ENCODE data around the gene ABCB9. TPM values are rescaled to one million over a fixed set of nuclear protein-coding genes. Genes with fewer than 3 reads are reported as not detected.
"Not testable (repeated sequence)": the region's sequence is repeated elsewhere in the genome, so short reads cannot be mapped to it uniquely, and the experiment has no call there.

ABCB9 gene
- total RNA-seq, 3 donors from 2014 or later = 0.96 to 8.6 (median 6.2) TPM

DNA sequence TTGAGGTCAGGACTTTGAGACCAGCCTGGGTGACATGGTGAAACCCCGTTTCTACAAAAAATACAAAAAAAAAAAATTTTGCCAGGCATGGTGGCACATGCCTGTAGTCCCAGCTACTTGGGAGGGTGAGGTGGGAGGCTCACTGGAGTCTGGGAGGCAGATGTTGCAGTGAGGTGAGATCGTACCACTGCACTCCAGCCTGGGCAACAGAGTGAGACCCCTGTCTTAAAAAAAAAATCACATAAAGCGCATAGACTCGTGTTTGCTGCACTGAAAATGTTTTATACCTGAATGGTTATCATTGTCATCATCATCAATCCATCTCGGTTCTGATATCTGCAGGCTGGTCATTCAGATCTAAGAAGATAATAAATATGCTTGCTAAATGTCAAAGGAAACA, 45.6 kb downstream of the ABCB9 start:
- no peaks in the 10 kb centered on the region for H3K36me3 ChIP-seq
- TF ChIP-seq POLR2AphosphoS5 (IDR thresholded peaks at IDR 0.05) (no peak), POLR2A (IDR thresholded peaks at IDR 0.05) (no peak)
- TF ChIP-seq, protein P1, sequence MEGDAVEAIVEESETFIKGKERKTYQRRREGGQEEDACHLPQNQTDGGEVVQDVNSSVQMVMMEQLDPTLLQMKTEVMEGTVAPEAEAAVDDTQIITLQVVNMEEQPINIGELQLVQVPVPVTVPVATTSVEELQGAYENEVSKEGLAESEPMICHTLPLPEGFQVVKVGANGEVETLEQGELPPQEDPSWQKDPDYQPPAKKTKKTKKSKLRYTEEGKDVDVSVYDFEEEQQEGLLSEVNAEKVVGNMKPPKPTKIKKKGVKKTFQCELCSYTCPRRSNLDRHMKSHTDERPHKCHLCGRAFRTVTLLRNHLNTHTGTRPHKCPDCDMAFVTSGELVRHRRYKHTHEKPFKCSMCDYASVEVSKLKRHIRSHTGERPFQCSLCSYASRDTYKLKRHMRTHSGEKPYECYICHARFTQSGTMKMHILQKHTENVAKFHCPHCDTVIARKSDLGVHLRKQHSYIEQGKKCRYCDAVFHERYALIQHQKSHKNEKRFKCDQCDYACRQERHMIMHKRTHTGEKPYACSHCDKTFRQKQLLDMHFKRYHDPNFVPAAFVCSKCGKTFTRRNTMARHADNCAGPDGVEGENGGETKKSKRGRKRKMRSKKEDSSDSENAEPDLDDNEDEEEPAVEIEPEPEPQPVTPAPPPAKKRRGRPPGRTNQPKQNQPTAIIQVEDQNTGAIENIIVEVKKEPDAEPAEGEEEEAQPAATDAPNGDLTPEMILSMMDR (IDR thresholded peaks at IDR 0.05) = no peak
- no peaks in the 10 kb centered on the region for H3K27me3 ChIP-seq
- DNase-seq (ENCODE audit: low spot score in 2 of 2) = no peak
- intact Hi-C loops (cut with DNase I; ENCODE audit: low total_unique reads) = no loop called here
- H3K27ac ChIP-seq = no peak overlapping the region
- no peaks in the 10 kb centered on the region for H3K9me3 ChIP-seq
- no peak overlapping the region for H3K4me3 ChIP-seq
- H3K4me1 ChIP-seq = peaks cover 0 to 7% of the 10 kb centered on the region in 2 donors

GRCh38 chr12:122918827-122919226, 47.4 kb downstream of the ABCB9 start:
- Histone ChIP-seq H3K4me1 (peaks cover 0 to 7% of the 10 kb centered on the region in 2 donors), H3K4me3 (no peak overlapping the region), H3K9me3 (no peaks in the 10 kb centered on the region), H3K27ac (no peak overlapping the region), H3K36me3 (no peaks in the 10 kb centered on the region), H3K27me3 (no peaks in the 10 kb centered on the region)
- intact Hi-C loops (cut with DNase I; ENCODE audit: low total_unique reads) = no loop called here
- TF ChIP-seq, protein P1 (IDR thresholded peaks at IDR 0.05) = no peak
- TF ChIP-seq POLR2AphosphoS5 (IDR thresholded peaks at IDR 0.05) = no peak
- TF ChIP-seq POLR2A (IDR thresholded peaks at IDR 0.05) = no peak
- no peak for DNase-seq (ENCODE audit: low spot score in 2 of 2)

DNA sequence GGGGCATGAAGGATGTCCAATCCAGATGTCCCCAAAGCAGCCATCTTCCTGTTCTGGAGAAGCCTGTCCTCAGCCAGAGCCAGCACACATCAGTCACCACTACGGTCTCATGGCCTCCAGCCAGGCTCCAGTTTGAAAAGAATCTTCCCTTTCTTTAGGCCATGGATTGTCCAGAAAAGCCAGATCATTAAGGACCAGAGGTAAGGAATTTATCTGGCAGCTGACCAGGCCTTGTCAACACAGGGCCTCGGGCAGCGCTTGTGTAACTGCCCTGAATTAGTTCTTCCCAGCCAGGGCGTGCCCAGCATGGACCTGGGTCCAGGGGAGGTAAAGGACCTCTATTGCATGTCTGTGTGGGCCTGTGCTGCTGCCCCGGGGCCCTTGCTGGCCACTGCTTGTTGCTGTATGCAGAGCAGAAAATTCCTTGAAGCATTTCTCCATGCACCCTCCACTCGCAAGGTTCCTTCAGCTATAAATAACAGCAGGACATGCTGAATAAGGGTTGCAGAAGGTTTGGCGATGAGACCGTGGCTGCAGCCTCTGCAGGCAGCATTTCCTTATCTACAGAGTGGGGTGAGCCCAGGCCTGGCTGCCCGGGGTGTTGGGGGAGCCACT, 48.6 kb downstream of the ABCB9 start:
- H3K4me1 ChIP-seq = peaks cover 0 to 7% of the 10 kb centered on the region in 2 donors
- no peaks in the 10 kb centered on the region for H3K27me3 ChIP-seq
- peak; percentile 56 to 61 (median 61) for TF ChIP-seq POLR2AphosphoS5 (IDR thresholded peaks at IDR 0.05)
- TF ChIP-seq, protein P1 (IDR thresholded peaks at IDR 0.05) = no peak
- H3K9me3 ChIP-seq = no peaks in the 10 kb centered on the region
- DNase-seq (ENCODE audit: low spot score in 2 of 2) = peak; percentile 77 to 86
- no peaks in the 10 kb centered on the region for H3K36me3 ChIP-seq
- H3K27ac ChIP-seq = peak overlapping the region; percentile 41 to 74
- intact Hi-C loops (cut with DNase I; ENCODE audit: low total_unique reads) = no loop called here
- no peak overlapping the region for H3K4me3 ChIP-seq

DNA sequence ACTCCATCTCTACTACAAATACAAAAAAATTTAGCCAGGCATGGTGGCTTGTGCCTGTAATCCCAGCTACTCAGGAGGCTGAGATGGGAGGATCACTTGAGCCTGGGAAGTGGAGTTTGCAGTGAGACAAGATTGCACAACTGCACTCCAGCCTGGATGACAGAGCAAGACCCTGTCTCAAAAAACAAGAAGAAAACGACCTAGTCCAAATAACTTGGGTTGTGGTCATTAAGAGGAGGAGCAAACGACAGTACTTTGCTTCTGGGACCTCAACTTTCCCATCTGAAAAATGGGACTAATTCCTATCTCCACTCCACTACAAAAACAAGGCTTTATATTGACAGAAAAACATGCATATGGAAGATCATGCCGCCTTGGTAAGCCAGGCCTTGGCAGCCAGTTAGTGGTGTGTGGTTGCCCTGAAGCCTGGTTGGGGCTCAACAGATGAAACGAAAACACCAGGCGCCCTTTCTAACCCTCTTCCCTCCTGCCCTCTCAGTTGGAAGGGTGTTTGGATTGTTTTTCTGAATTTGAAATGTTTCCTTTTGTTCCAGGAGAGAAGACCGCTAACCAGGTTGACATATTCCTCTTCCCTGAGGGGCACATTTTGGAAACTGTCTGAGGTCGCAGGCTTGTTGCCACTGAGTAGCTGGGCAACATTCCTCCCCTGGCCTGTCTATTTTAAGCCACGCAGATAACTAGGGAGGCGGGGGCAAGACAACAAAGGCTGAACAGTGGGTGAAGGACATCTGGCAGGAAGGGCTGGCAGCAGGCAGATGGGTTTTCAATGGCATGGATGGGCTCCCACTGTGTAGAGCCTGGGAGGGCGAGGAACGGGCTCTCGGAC, 56.6 kb downstream of the ABCB9 start:
- no peaks in the 10 kb centered on the region for H3K27me3 ChIP-seq
- H3K27ac ChIP-seq = peak overlapping the region; percentile 70 to 77
- TF ChIP-seq POLR2A (IDR thresholded peaks at IDR 0.05) (no peak), POLR2AphosphoS5 (IDR thresholded peaks at IDR 0.05) (no peak)
- TF ChIP-seq, protein P1 (IDR thresholded peaks at IDR 0.05) = no peak
- no peaks in the 10 kb centered on the region for H3K9me3 ChIP-seq
- peak in 1 of 2 donors; percentile 76 for DNase-seq (ENCODE audit: low spot score in 2 of 2)
- no peaks in the 10 kb centered on the region for H3K4me1 ChIP-seq
- H3K36me3 ChIP-seq = no peaks in the 10 kb centered on the region
- intact Hi-C loops (cut with DNase I; ENCODE audit: low total_unique reads) = no loop called here
- H3K4me3 ChIP-seq = no peak overlapping the region

GRCh38 chr12:122908915-122909314, 57.3 kb downstream of the ABCB9 start:
- Histone ChIP-seq H3K27ac (no peak overlapping the region), H3K4me3 (no peak overlapping the region), H3K27me3 (no peaks in the 10 kb centered on the region), H3K9me3 (no peaks in the 10 kb centered on the region), H3K36me3 (no peaks in the 10 kb centered on the region), H3K4me1 (no peaks in the 10 kb centered on the region)
- intact Hi-C loops (cut with DNase I; ENCODE audit: low total_unique reads) = no loop called here
- DNase-seq (ENCODE audit: low spot score in 2 of 2) = no peak
- TF ChIP-seq, protein P1 (IDR thresholded peaks at IDR 0.05) = no peak
- TF ChIP-seq POLR2A (IDR thresholded peaks at IDR 0.05) (no peak), POLR2AphosphoS5 (IDR thresholded peaks at IDR 0.05) (no peak)

- not testable (repeated sequence) for H3K9me3 ChIP-seq; H3K27ac ChIP-seq; H3K36me3 ChIP-seq; H3K4me3 ChIP-seq; DNase-seq (ENCODE audit: low spot score in 2 of 2); H3K4me1 ChIP-seq; H3K27me3 ChIP-seq
- intact Hi-C loops (cut with DNase I; ENCODE audit: low total_unique reads) = loop anchor here (1.0 kb wide), 1 partner anchor 45 kb away; no protein-coding TSS in a partner anchor
These were observed 61.0 kb downstream of the ABCB9 start for GRCh38 chr12:122905258-122905657.
